Activated CD8-positive, alpha-beta memory T cell treated with anti-CD3 and anti-CD28 coated beads for 1 hour (primary cell): ENCODE results near the gene OR56A5.
"Not testable (repeated sequence)": the region's sequence is repeated elsewhere in the genome, so short reads cannot be mapped to it uniquely, and the experiment has no call there.

Source experiments
- DNase-seq, 2 donors: peaks; one replicate each; pipeline ENCODE4 v3.0.0-alpha.2; 2020; ENCODE audit warnings: low read depth in 1 of 2; ENCODE audit errors: extremely low read depth in 1 of 2

Gene OR56A5

GRCh38 chr11:5968394-5968793 lies at the start of gene OR56A5:
Gene OR56A5 (minus strand): TSS chr11:5968494. CDS start chr11:5968494, 0 bp downstream.
- DNase-seq, result no peak

- DNase-seq, result no peak
Observed at GRCh38 chr11:6013042-6013441, 44.7 kb upstream of the OR56A5 start.

GRCh38 chr11:6012035-6012668 lies 43.9 kb upstream of the OR56A5 start:
- no peak for DNase-seq

GRCh38 chr11:6006846-6007245 lies 38.6 kb upstream of the OR56A5 start, which contains the start of gene OR56A4:
Gene OR56A4 (minus strand): TSS chr11:6006946. CDS start chr11:6002992, 3,954 bp downstream.
- no peak for DNase-seq

GRCh38 chr11:6006395-6006794 lies 38.1 kb upstream of the OR56A5 start:
- no peak for DNase-seq

GRCh38 chr11:6002202-6002699 lies 34.0 kb upstream of the OR56A5 start:
- no peak for DNase-seq

- DNase-seq, result no peak
Observed at GRCh38 chr11:5994791-5995190, 26.5 kb upstream of the OR56A5 start.

- DNase-seq, result no peak
Observed at GRCh38 chr11:5992604-5993251, 24.4 kb upstream of the OR56A5 start.

GRCh38 chr11:5992150-5992549 lies 23.9 kb upstream of the OR56A5 start:
- DNase-seq, result no peak

- DNase-seq, result no peak
Observed at GRCh38 chr11:5989203-5989602, 20.9 kb upstream of the OR56A5 start.

- DNase-seq, result no peak
Observed at GRCh38 chr11:5986885-5987284, 18.6 kb upstream of the OR56A5 start, which contains the start of gene OR52L1. Gene OR52L1 (minus strand): TSS chr11:5986985. CDS start chr11:5986930, 55 bp downstream.

GRCh38 chr11:5983443-5983842 lies 15.1 kb upstream of the OR56A5 start:
- no peak for DNase-seq

GRCh38 chr11:5973530-5973929 lies 5.2 kb upstream of the OR56A5 start:
- no peak for DNase-seq

GRCh38 chr11:5967708-5968107 lies 586 bp downstream of the OR56A5 start:
- DNase-seq, result no peak

- DNase-seq, result no peak
Observed at GRCh38 chr11:5966958-5967357, 1.3 kb downstream of the OR56A5 start.

- DNase-seq, result not testable (repeated sequence)
Observed at GRCh38 chr11:5960704-5961320, 7.5 kb downstream of the OR56A5 start.

- no peak for DNase-seq
Observed at GRCh38 chr11:5955586-5955985, 12.7 kb downstream of the OR56A5 start.

- no peak for DNase-seq
Observed at GRCh38 chr11:5941951-5942350, 26.3 kb downstream of the OR56A5 start, which contains the start of gene OR56A3. Gene OR56A3 (plus strand): TSS chr11:5942251. CDS start chr11:5947347, 5,096 bp downstream.

GRCh38 chr11:5940748-5941147 lies 27.5 kb downstream of the OR56A5 start:
- no peak for DNase-seq

- DNase-seq, result no peak
Observed at GRCh38 chr11:5938603-5938965, 29.7 kb downstream of the OR56A5 start.

- no peak for DNase-seq
Observed at GRCh38 chr11:5937868-5938602, 30.3 kb downstream of the OR56A5 start.
